Memory B cell (primary cell): ENCODE results near the gene DENND2A.
"Not testable (repeated sequence)": the region's sequence is repeated elsewhere in the genome, so short reads cannot be mapped to it uniquely, and the experiment has no call there.

Experiments used
- ATAC-seq: fragments of 150-1000 bp; cut with Tn5 transposase; 2 replicates; pipeline ENCODE4 v1.10.0; 2021; ENCODE audit warnings: low read depth, mild to moderate bottlenecking, moderate library complexity
- DNase-seq, 2 donors: peaks; one replicate each; pipeline ENCODE4 v3.0.0; 2022; ENCODE audit warnings: low spot score in 2 of 2
- H3K27ac Mint-ChIP-seq: one replicate; pipeline ENCODE4 v1.8.0; 2022; ENCODE audit warnings: mild to moderate bottlenecking, moderate library complexity, mixed read lengths
- H3K27me3 Mint-ChIP-seq: one replicate; pipeline ENCODE4 v1.8.0; 2022; ENCODE audit warnings: mixed read lengths
- H3K36me3 Mint-ChIP-seq: one replicate; pipeline ENCODE4 v1.8.0; 2022; ENCODE audit warnings: mild to moderate bottlenecking, mixed read lengths
- H3K4me1 Mint-ChIP-seq: one replicate; pipeline ENCODE4 v1.8.0; 2022; ENCODE audit warnings: mixed read lengths
- H3K4me3 Mint-ChIP-seq: one replicate; pipeline ENCODE4 v1.8.0; 2022; ENCODE audit warnings: mild to moderate bottlenecking, moderate library complexity, mixed read lengths
- H3K9me3 Mint-ChIP-seq: one replicate; pipeline ENCODE4 v1.8.0; 2022; ENCODE audit warnings: mixed read lengths

Gene DENND2A

DNA sequence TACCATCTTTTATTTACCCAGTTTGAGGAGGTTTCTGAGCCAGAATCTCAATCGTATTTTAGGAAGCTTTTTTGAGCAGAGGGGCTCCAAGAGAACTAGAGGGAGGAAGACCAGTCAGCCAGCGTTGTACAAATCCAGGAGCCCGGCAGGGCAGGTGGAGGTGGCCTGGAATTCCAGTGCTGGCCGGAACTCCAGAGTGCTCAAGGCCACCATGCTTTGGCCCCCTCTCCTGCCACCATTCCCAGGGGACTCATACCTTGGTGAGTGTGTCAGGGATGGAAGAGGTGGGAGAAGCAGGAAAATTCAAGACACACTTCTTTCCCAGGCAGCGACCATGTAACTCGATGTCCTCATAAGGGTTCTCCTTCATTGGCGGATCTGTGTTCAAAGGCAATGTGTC is 55.3 kb downstream of the DENND2A start:
- peaks cover 4% of the 10 kb centered on the region for H3K27me3 Mint-ChIP-seq
- no peak overlapping the region for H3K4me3 Mint-ChIP-seq
- H3K9me3 Mint-ChIP-seq = no peaks in the 10 kb centered on the region
- H3K27ac Mint-ChIP-seq = no peak overlapping the region
- no peaks in the 10 kb centered on the region for H3K4me1 Mint-ChIP-seq
- DNase-seq (no peak), ATAC-seq (no peak)
- no peaks in the 10 kb centered on the region for H3K36me3 Mint-ChIP-seq

DNA sequence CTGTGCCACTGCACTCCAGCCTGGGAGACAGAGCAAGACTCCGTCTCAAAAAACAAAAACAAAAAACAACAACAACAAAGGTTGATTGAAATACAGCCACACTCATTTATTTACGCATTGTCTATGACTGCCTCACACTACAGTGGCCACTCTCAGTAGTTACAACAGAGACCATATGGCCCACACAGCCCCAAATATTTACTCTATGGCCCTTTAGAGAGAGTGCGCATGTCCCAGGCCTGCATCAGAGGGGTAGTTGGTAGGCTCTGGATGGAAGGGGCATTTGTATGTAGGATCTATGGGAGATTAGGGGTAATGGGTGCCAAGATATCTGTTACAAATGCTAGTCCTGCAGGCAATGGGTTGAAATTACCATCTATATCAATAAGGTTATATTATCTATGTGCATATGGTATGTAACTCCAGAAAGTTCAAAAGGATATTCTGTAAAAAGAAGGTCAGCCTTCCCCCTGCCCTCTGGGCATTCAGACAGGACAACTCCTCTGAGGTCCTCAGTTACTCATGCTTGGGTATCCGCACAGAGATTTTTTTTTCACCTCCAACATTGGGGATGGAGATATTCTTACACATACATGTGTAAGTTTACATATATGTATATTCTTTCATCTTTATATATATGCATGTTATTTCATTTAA is 56.3 kb downstream of the DENND2A start:
- H3K36me3 Mint-ChIP-seq = no peaks in the 10 kb centered on the region
- H3K4me3 Mint-ChIP-seq = no peak overlapping the region
- ATAC-seq (no peak), DNase-seq (no peak)
- H3K9me3 Mint-ChIP-seq = no peaks in the 10 kb centered on the region
- H3K4me1 Mint-ChIP-seq = no peaks in the 10 kb centered on the region
- no peak overlapping the region for H3K27ac Mint-ChIP-seq
- peaks cover 4% of the 10 kb centered on the region for H3K27me3 Mint-ChIP-seq

DNA sequence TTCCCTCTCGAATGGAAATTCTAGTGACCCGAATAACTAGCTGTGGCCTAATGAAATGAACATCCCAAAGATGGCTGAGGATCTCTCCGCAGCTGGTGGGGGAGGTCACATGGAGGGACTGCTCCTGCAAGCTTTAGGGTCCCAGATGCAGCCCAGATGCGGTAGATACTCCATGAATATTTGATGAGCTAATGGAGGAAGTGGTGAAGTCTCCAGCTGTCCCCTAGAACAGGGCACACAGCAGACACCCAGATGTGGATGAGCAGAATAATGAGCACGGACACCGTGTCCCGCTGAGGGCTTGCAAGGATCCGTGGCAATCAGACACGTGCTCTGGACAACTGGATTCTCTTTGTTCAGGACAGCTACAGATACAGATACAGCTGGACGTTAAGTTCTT is 59.2 kb downstream of the DENND2A start:
- H3K4me3 Mint-ChIP-seq = no peak overlapping the region
- no peak for ATAC-seq
- DNase-seq = no peak
- H3K9me3 Mint-ChIP-seq = no peaks in the 10 kb centered on the region
- no peaks in the 10 kb centered on the region for H3K36me3 Mint-ChIP-seq
- H3K27ac Mint-ChIP-seq = no peak overlapping the region
- H3K27me3 Mint-ChIP-seq = no peaks in the 10 kb centered on the region
- no peaks in the 10 kb centered on the region for H3K4me1 Mint-ChIP-seq

DNA sequence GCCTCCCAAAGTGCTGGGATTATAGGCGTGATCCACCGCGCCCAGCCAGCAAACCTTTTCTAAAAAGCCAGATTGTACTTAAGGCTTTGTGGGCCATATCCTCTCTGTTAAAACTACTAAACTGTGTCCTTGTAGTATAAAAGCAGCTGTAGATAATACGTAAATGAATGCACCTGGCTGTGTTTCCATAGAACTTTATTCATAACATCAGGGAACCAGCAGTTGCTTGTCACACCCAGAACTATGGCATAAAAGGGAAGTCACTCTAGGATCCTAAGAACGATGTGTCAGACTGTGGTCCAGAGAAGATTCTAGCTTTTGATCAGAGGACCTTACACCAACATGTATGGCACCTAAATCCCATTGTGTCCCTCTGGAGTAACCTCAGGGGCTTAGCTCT is 63.0 kb downstream of the DENND2A start:
- no peaks in the 10 kb centered on the region for H3K9me3 Mint-ChIP-seq
- H3K36me3 Mint-ChIP-seq = no peaks in the 10 kb centered on the region
- H3K4me1 Mint-ChIP-seq = no peaks in the 10 kb centered on the region
- no peak overlapping the region for H3K27ac Mint-ChIP-seq
- no peak for DNase-seq
- H3K27me3 Mint-ChIP-seq = no peaks in the 10 kb centered on the region
- ATAC-seq = no peak
- no peak overlapping the region for H3K4me3 Mint-ChIP-seq

DNA sequence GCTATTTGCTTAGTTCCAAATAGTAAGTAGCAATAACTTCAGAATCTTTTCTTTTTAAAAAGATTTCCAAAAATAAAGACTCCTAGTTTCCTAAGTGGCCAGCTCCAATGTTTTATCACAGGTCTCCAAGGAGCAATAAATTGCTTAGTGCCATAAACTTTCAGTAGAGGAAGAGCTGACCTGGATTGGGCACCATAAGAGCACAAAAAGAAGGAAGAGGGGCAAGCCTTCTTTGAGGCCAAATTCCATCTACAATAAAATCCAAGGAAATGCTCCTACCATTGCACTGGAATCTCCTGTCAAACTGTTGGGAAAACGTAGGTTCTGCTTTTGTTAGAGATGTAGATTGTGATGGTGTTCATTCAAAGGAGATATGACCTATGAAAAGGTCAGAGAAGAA is 64.0 kb downstream of the DENND2A start:
- DNase-seq (no peak), ATAC-seq (no peak)
- H3K9me3 Mint-ChIP-seq = no peaks in the 10 kb centered on the region
- no peaks in the 10 kb centered on the region for H3K27me3 Mint-ChIP-seq
- no peaks in the 10 kb centered on the region for H3K36me3 Mint-ChIP-seq
- H3K4me3 Mint-ChIP-seq = no peak overlapping the region
- H3K4me1 Mint-ChIP-seq = no peaks in the 10 kb centered on the region
- H3K27ac Mint-ChIP-seq = no peak overlapping the region

DNA sequence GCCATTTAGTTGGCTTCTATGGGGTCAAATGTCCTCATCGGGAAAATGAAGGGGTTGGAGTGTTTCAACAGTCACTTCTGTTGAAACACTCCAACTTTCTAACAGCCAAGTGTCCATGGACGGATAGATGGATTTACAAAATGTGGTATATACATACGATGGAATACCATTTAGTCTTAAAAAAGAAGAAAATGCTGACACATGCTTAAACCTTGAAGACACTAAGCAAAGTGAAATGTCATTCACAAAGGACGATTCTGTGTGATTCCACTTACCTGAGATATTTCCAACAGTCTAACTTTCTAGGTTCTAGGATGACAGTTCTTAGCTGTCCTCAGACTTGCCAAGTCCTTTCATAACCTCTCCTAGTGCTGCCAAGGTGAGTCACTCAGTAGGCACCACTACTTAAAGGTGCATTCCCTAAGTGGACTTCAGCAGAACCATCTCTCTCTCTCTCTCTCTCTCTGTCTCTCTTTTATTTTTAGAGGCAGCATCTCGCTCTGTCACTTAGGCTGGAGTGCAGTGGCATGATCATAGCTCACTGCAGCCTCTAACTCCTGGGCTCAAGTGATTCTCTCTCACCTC is 69.0 kb downstream of the DENND2A start:
- no peak for ATAC-seq
- H3K9me3 Mint-ChIP-seq = no peaks in the 10 kb centered on the region
- H3K27me3 Mint-ChIP-seq = no peaks in the 10 kb centered on the region
- H3K27ac Mint-ChIP-seq = no peak overlapping the region
- H3K36me3 Mint-ChIP-seq = no peaks in the 10 kb centered on the region
- DNase-seq = no peak
- no peak overlapping the region for H3K4me3 Mint-ChIP-seq
- no peaks in the 10 kb centered on the region for H3K4me1 Mint-ChIP-seq

DNA sequence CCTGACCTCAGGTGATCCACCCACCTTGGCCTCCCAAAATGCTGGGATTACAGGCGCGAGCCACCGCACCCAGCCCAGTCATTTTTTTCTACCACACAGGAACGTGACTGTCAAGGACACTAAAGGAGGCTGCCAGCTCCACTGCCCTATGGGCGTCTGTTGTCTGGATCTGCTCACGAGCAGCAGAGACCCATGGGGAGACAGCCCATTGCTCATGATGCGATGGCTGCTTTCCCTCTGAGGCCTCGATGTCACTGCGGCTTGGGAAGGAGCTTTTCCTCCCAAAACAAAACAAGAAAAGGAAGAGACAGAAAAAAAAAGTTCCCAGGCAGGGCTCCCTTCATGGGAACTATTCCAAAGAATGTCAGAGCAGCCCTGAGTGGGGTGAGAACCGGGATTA is 70.5 kb downstream of the DENND2A start:
- no peaks in the 10 kb centered on the region for H3K4me1 Mint-ChIP-seq
- H3K9me3 Mint-ChIP-seq = no peaks in the 10 kb centered on the region
- ATAC-seq (no peak), DNase-seq (no peak)
- no peak overlapping the region for H3K27ac Mint-ChIP-seq
- peaks cover 2% of the 10 kb centered on the region for H3K27me3 Mint-ChIP-seq
- no peaks in the 10 kb centered on the region for H3K36me3 Mint-ChIP-seq
- no peak overlapping the region for H3K4me3 Mint-ChIP-seq

DNA sequence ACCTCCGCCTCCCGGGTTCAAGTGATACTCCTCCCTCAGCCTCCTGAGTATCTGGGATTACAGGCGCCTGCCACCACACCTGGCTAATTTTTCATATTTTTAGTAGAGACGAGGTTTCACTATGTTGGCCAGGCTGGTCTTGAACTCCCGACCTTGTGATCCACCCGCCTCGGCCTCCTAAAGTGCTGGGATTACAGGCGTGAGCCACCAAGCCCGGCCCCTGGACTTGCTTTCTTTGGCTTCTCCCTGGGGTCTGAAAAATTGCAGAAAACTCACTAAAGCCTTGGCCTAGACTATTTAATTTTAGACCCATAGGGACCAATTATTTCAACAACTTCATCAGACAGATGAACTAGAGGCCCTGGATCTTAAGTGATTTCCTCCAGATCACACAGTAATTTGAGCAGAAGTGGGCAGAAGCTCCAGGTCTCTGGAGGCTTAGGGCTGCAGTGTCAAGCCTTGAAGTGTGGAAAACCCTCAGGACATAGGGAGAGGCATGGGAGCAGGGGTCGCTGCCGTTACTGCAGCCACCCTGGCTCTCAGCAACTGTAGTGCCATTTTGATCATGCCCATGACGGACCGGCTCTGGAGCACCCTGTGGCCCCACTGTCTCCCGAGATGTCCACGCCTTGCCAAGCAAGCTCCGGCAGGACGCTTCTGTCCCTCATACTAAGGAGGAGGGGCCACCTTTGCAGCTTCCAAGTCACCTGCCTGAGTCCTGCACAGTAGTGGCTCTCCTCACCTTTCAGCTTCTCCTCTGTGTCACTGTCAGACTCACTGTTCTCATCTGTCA is 72.4 kb downstream of the DENND2A start:
- Mint-ChIP-seq H3K4me3 (no peak overlapping the region), H3K36me3 (no peaks in the 10 kb centered on the region), H3K27me3 (peaks cover 2% of the 10 kb centered on the region), H3K9me3 (no peaks in the 10 kb centered on the region), H3K27ac (no peak overlapping the region), H3K4me1 (no peaks in the 10 kb centered on the region)
- DNase-seq = no peak
- no peak for ATAC-seq

DNA sequence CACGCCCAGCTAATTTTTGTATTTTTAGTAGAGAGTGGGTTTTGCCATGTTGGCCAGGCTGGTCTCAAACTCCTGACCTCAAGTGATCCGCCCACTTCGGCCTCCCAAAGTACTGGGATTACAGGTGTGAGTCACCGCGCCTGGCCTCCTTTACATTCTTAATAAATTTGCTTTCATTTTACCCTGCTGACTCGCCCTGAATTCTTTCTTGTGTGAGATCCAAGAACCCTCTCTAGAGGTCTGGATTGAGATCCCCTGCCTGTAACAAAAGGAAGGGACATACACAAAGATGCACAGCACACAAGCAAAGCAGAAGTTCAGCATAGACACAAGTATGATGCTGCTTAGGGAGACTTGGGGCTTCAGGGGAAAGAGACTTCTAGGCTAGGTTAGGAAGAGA is 74.4 kb downstream of the DENND2A start:
- H3K27ac Mint-ChIP-seq, ATAC-seq, DNase-seq, H3K27me3 Mint-ChIP-seq, H3K4me3 Mint-ChIP-seq, H3K4me1 Mint-ChIP-seq, H3K36me3 Mint-ChIP-seq, H3K9me3 Mint-ChIP-seq: not testable (repeated sequence)

DNA sequence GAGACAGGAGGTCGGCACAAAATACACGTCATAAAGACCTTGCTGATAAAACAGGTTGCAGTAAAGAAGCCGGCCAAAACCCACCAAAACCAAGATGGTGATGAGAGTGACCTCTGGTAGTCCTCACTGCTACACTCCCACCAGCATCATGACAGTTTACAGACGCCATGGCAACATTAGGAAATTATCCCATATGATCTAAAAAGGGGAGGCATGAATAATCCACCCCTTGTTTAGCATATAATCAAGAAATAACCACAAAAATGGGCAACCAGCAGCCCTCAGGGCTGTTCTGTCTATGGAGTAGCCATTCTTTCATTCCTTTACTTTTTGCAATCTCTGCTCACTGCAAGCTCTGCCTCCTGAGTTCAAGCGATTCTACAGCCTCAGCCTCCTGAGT is 74.9 kb downstream of the DENND2A start:
- H3K4me3 Mint-ChIP-seq, DNase-seq, H3K36me3 Mint-ChIP-seq, H3K27me3 Mint-ChIP-seq, ATAC-seq, H3K27ac Mint-ChIP-seq, H3K4me1 Mint-ChIP-seq, H3K9me3 Mint-ChIP-seq: not testable (repeated sequence)

DNA sequence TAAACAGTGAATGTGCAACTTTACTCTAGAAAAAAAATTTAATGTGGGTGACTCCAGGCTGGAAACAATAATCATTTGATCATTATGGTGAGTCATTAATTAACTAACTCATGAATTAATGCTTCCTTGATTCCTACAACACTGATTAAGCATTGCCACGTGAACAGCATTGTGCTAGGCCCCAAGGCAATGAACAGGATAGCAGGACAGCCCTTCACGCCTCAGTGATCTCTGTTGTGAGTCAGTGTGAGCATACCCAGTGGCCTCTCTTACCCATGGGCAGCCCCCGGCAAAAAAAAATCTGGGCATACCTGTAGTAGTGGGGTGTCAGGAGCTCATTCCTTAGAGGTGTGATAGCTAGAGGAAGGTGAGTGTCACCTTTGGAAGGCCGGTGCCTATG is 76.0 kb downstream of the DENND2A start:
- no peak overlapping the region for H3K4me3 Mint-ChIP-seq
- no peak overlapping the region for H3K27ac Mint-ChIP-seq
- no peaks in the 10 kb centered on the region for H3K9me3 Mint-ChIP-seq
- no peaks in the 10 kb centered on the region for H3K36me3 Mint-ChIP-seq
- no peaks in the 10 kb centered on the region for H3K4me1 Mint-ChIP-seq
- ATAC-seq (no peak), DNase-seq (no peak)
- peaks cover 2% of the 10 kb centered on the region for H3K27me3 Mint-ChIP-seq

DNA sequence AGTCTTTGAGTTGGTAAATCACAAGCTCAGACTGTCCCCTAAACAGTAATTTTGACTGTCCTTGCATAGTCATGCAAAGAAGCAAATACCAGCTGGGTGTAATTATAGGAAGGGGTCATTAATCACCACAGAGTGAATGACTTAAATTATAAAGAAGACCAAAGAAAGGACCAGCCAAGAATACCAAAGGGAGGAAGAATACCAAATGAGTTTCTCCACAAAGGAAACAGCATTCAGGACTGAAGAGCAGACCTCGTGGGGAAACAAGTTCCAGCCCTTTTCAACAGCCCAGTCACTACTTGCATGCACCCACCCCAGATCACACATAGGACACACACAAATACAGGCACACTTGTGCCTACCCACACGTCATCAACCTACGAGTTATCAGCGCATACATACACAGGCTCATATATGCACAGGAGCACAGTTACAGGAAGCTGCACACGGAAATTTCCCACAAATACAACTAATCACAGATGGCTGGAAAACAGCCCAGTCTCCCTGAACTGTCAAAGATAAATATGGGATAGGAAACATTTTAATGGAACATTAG is 77.6 kb downstream of the DENND2A start:
- peaks cover 2% of the 10 kb centered on the region for H3K27me3 Mint-ChIP-seq
- H3K9me3 Mint-ChIP-seq = no peaks in the 10 kb centered on the region
- H3K4me3 Mint-ChIP-seq = no peak overlapping the region
- no peak overlapping the region for H3K27ac Mint-ChIP-seq
- no peaks in the 10 kb centered on the region for H3K36me3 Mint-ChIP-seq
- DNase-seq (no peak), ATAC-seq (no peak)
- no peaks in the 10 kb centered on the region for H3K4me1 Mint-ChIP-seq

DNA sequence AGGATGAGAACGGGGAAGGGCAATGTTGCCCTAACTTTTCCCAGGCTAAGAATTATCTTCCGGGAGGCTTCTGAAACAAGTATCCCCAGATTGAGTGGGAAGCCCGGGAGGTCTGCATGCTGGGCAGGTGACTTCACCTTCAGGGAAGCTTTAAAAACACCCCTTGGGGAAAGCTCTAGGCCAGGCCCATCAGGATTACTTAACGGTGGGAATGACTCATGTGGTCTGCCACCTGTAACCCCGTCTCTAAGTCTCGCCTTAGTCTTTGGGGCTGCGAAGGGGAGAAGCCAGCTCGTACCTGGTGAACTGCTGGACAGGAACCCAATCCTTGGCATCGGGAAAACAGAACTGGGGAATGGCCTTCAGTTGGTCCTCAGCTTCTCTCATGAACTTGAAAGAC is 81.2 kb downstream of the DENND2A start:
- Mint-ChIP-seq H3K4me3 (no peak overlapping the region), H3K4me1 (no peaks in the 10 kb centered on the region), H3K36me3 (no peaks in the 10 kb centered on the region), H3K27ac (no peak overlapping the region), H3K27me3 (peaks cover 3% of the 10 kb centered on the region), H3K9me3 (no peaks in the 10 kb centered on the region)
- no peak for DNase-seq
- ATAC-seq = no peak

DNA sequence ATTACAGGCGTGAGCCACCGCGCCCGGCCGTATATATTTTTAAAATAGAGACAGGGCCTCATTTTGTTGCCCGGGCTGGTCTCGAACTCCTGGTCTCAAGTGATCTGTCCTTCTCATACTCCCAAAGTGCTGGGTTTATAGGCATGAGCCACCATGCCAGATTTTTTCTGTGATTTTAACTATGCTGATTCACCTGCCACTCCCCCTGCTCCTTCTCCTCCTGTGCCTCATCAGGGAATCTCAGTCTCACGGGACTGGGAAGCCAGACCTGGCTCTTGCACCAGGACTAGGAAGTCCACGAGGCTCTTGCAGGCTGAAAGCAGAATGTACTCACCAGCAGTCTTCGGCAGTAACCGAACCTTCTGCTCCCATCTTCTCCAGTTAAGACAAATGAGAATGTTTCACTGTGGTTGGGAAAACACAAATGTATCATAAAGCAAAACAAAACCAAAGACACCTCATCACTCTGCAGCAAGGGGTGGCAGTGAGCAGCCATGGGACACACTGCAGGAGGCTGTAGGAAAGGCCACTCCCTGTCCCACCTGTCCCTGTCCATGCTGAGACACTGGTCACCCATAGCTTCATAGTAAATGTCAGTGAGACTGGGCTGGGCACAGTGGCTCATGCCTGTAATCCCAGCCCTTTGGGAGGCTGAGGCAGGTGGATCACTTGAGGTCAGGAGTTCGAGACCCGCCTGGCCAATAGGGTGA is 82.6 kb downstream of the DENND2A start:
- Mint-ChIP-seq H3K36me3 (no peaks in the 10 kb centered on the region), H3K9me3 (no peaks in the 10 kb centered on the region), H3K27ac (no peak overlapping the region), H3K27me3 (peaks cover 3% of the 10 kb centered on the region), H3K4me3 (no peak overlapping the region), H3K4me1 (no peaks in the 10 kb centered on the region)
- DNase-seq (no peak), ATAC-seq (no peak)
